Astrocyte (in vitro differentiated cells and primary cell): ENCODE measurements around the gene DNAJC11. TPM values are rescaled to one million over a fixed set of nuclear protein-coding genes. Genes with fewer than 3 reads are reported as not detected.

Source experiments
- DNase-seq: peaks from one replicate; pipeline ENCODE4 v3.0.0-alpha.2; 2010; ENCODE audit warnings: low read depth
- FAIRE-seq: peaks from 2 replicates; lab custom pipeline; 2011; peaks lifted over from hg19 to GRCh38; lab: Jason Lieb, UNC
- H2AFZ ChIP-seq: 2 replicates; pipeline ENCODE4 v1.6.0; 2012; ENCODE audit warnings: low read depth, low read length, inconsistent platforms
- H3K27ac ChIP-seq: 2 replicates; pipeline ENCODE4 v1.5.1; 2011; ENCODE audit warnings: low read depth, low read length, inconsistent platforms
- H3K27me3 ChIP-seq: 2 replicates; pipeline ENCODE4 v1.6.0; 2011; ENCODE audit warnings: low read length, inconsistent platforms; ENCODE audit not compliant: insufficient read depth
- H3K36me3 ChIP-seq: 2 replicates; pipeline ENCODE4 v1.5.1; 2011; ENCODE audit warnings: low read length, inconsistent platforms; ENCODE audit not compliant: insufficient read depth
- H3K4me1 ChIP-seq: 2 replicates; pipeline ENCODE4 v1.5.1; 2011; ENCODE audit warnings: low read length, inconsistent platforms; ENCODE audit not compliant: insufficient read depth
- H3K4me2 ChIP-seq: 2 replicates; pipeline ENCODE4 v1.6.0; 2012; ENCODE audit warnings: low read length, inconsistent platforms
- H3K4me3 ChIP-seq: 2 replicates; pipeline ENCODE4 v1.5.1; 2011; ENCODE audit warnings: low read depth, mild to moderate bottlenecking, low read length, inconsistent platforms; ENCODE audit not compliant: insufficient read depth
- H3K79me2 ChIP-seq: 2 replicates; pipeline ENCODE4 v1.6.0; 2012; ENCODE audit warnings: mild to moderate bottlenecking, low read length, inconsistent platforms; ENCODE audit not compliant: insufficient read depth
- H3K9ac ChIP-seq: 2 replicates; pipeline ENCODE4 v1.6.0; 2012; ENCODE audit warnings: mild to moderate bottlenecking, low read length, inconsistent platforms
- H3K9me3 ChIP-seq: 2 replicates; pipeline ENCODE4 v1.5.1; 2012; ENCODE audit warnings: low read depth, mild to moderate bottlenecking, low read length, inconsistent platforms; ENCODE audit not compliant: insufficient read depth
- H4K20me1 ChIP-seq: 2 replicates; pipeline ENCODE4 v1.6.0; 2012; ENCODE audit warnings: low read length, inconsistent platforms; ENCODE audit not compliant: insufficient read depth
- H3K27ac Mint-ChIP-seq: one replicate; pipeline ENCODE4 v1.8.0; 2021; ENCODE audit warnings: mild to moderate bottlenecking, mixed read lengths; ENCODE audit not compliant: unreplicated experiment
- H3K27me3 Mint-ChIP-seq: one replicate; pipeline ENCODE4 v1.8.0; 2021; ENCODE audit warnings: low read depth, mixed read lengths; ENCODE audit not compliant: unreplicated experiment
- H3K36me3 Mint-ChIP-seq: one replicate; pipeline ENCODE4 v1.8.0; 2021; ENCODE audit warnings: low read depth, mixed read lengths; ENCODE audit not compliant: unreplicated experiment
- H3K4me1 Mint-ChIP-seq: one replicate; pipeline ENCODE4 v1.8.0; 2021; ENCODE audit warnings: low read depth, mixed read lengths; ENCODE audit not compliant: unreplicated experiment
- H3K4me3 Mint-ChIP-seq: one replicate; pipeline ENCODE4 v1.8.0; 2021; ENCODE audit warnings: mild to moderate bottlenecking, moderate library complexity, mixed read lengths; ENCODE audit not compliant: unreplicated experiment
- H3K9me3 Mint-ChIP-seq: one replicate; pipeline ENCODE4 v1.8.0; 2021; ENCODE audit warnings: mild to moderate bottlenecking, mixed read lengths; ENCODE audit not compliant: unreplicated experiment
- CTCF ChIP-seq: IDR thresholded peaks from 2 replicates; pipeline ENCODE4 v1.5.1; 2011; ENCODE audit warnings: low read depth, mild to moderate bottlenecking, inconsistent platforms, low read length, moderate library complexity; ENCODE audit not compliant: insufficient read depth
- EZH2 ChIP-seq: IDR thresholded peaks from 2 replicates; pipeline ENCODE4 v1.6.1; 2012; ENCODE audit warnings: mild to moderate bottlenecking, low read length, inconsistent platforms; ENCODE audit not compliant: insufficient read depth
- total RNA-seq: library from RNA; stranded (reverse); gene quantifications from 2 replicates; pipeline ENCODE4 v1.2.1, GENCODE V29; 2021

Gene DNAJC11
- total RNA-seq, 1 donor from 2014 or later, result 63.9 TPM

- H3K27ac ChIP-seq, result no peak overlapping the region
- no peak overlapping the region for H3K4me2 ChIP-seq
- Mint-ChIP-seq H3K9me3 (no peaks in the 10 kb centered on the region), H3K4me3 (no peak overlapping the region), H3K27ac (no peak overlapping the region), H3K27me3 (no peaks in the 10 kb centered on the region), H3K4me1 (peaks cover under 1% of the 10 kb centered on the region), H3K36me3 (peaks cover 19% of the 10 kb centered on the region)
- no peaks in the 10 kb centered on the region for H3K27me3 ChIP-seq
- no peaks in the 10 kb centered on the region for H3K9me3 ChIP-seq
- peaks cover 93% of the 10 kb centered on the region for H4K20me1 ChIP-seq
- TF ChIP-seq EZH2, result no peak
- TF ChIP-seq CTCF, result no peak
- FAIRE-seq, result no peak
- no peak overlapping the region for H2AFZ ChIP-seq
- H3K4me1 ChIP-seq, result no peaks in the 10 kb centered on the region
- peaks cover 57% of the 10 kb centered on the region for H3K79me2 ChIP-seq
- peaks cover 36% of the 10 kb centered on the region for H3K36me3 ChIP-seq
- H3K4me3 ChIP-seq, result no peak overlapping the region
- H3K9ac ChIP-seq, result no peak overlapping the region
- DNase-seq, result no peak
These were observed 110.4 kb downstream of the DNAJC11 start for GRCh38 chr1:6591222-6591621.

GRCh38 chr1:6590046-6590445 lies 111.6 kb downstream of the DNAJC11 start:
- no peak overlapping the region for H3K4me2 ChIP-seq
- no peaks in the 10 kb centered on the region for H3K9me3 ChIP-seq
- no peaks in the 10 kb centered on the region for H3K9me3 Mint-ChIP-seq
- H3K4me1 Mint-ChIP-seq, result no peaks in the 10 kb centered on the region
- peaks cover 18% of the 10 kb centered on the region for H3K36me3 Mint-ChIP-seq
- H3K27ac Mint-ChIP-seq, result no peak overlapping the region
- no peak for TF ChIP-seq CTCF
- no peak for DNase-seq
- H4K20me1 ChIP-seq, result peaks cover 89% of the 10 kb centered on the region
- H3K27me3 ChIP-seq, result no peaks in the 10 kb centered on the region
- no peak overlapping the region for H2AFZ ChIP-seq
- H3K27ac ChIP-seq, result no peak overlapping the region
- no peaks in the 10 kb centered on the region for H3K27me3 Mint-ChIP-seq
- peaks cover 46% of the 10 kb centered on the region for H3K79me2 ChIP-seq
- no peak overlapping the region for H3K4me3 ChIP-seq
- no peak overlapping the region for H3K9ac ChIP-seq
- no peak overlapping the region for H3K4me3 Mint-ChIP-seq
- H3K4me1 ChIP-seq, result no peaks in the 10 kb centered on the region
- FAIRE-seq, result no peak
- peaks cover 25% of the 10 kb centered on the region for H3K36me3 ChIP-seq

- H3K27ac Mint-ChIP-seq, result no peak overlapping the region
- peaks cover 15% of the 10 kb centered on the region for H3K36me3 Mint-ChIP-seq
- no peaks in the 10 kb centered on the region for H3K27me3 Mint-ChIP-seq
- H2AFZ ChIP-seq, result no peak overlapping the region
- FAIRE-seq, result no peak
- H3K4me2 ChIP-seq, result no peak overlapping the region
- H3K27ac ChIP-seq, result no peak overlapping the region
- H3K4me3 Mint-ChIP-seq, result no peak overlapping the region
- no peak overlapping the region for H3K4me3 ChIP-seq
- peaks cover 85% of the 10 kb centered on the region for H4K20me1 ChIP-seq
- TF ChIP-seq CTCF, result no peak
- TF ChIP-seq EZH2, result no peak
- no peak for DNase-seq
- H3K36me3 ChIP-seq, result peaks cover 18% of the 10 kb centered on the region
- peaks cover 43% of the 10 kb centered on the region for H3K79me2 ChIP-seq
- H3K4me1 ChIP-seq, result no peaks in the 10 kb centered on the region
- no peaks in the 10 kb centered on the region for H3K9me3 ChIP-seq
- no peak overlapping the region for H3K9ac ChIP-seq
- no peaks in the 10 kb centered on the region for H3K27me3 ChIP-seq
- H3K4me1 Mint-ChIP-seq, result peaks cover 2% of the 10 kb centered on the region
- no peaks in the 10 kb centered on the region for H3K9me3 Mint-ChIP-seq
These were observed 112.6 kb downstream of the DNAJC11 start for GRCh38 chr1:6588893-6589520.
